Stomach (tissue), 4 donors: ENCODE data around the gene DOK3.

ENCODE experiments used
- POLR2AphosphoS5 ChIP-seq, 3 donors: sonication (generic); formaldehyde crosslinking; IDR thresholded peaks; one replicate each; pipeline ENCODE4 v1.6.1; 2016; ENCODE audit warnings: antibody characterized with exemption in 3 of 3
- TF ChIP-seq, protein P1 (sequence below), 7 experiments: fragments of 450-650 bp in 4 of 7; fragments of 200-600 bp in 3 of 7; sonication (generic) in 3 of 7; IDR thresholded peaks; one replicate each; pipeline ENCODE4 v1.5.1; 2016 to 2019; ENCODE audit warnings: antibody characterized with exemption in 7 of 7, control low read depth in 2 of 7, mild to moderate bottlenecking in 1 of 7

DNA sequence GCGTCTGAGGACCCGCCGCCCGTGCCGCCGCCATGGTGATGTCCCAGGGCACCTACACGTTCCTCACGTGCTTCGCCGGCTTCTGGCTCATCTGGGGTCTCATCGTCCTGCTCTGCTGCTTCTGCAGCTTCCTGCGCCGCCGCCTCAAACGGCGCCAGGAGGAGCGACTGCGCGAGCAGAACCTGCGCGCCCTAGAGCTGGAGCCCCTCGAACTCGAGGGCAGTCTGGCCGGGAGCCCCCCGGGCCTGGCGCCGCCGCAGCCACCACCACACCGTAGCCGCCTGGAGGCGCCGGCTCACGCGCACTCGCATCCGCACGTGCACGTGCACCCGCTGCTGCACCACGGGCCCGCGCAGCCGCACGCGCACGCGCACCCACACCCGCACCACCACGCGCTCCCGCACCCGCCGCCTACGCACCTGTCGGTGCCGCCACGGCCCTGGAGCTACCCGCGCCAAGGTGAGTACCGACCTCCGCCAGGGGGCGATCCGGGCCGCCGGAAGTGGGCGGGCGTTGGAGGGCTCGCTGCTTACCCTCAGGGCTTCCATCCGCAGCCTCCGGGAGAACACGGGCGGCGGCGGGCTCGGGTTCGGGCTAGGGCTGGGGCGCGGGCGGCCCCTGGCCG lies 54.5 kb downstream of the DOK3 start:
- TF ChIP-seq, protein P1, sequence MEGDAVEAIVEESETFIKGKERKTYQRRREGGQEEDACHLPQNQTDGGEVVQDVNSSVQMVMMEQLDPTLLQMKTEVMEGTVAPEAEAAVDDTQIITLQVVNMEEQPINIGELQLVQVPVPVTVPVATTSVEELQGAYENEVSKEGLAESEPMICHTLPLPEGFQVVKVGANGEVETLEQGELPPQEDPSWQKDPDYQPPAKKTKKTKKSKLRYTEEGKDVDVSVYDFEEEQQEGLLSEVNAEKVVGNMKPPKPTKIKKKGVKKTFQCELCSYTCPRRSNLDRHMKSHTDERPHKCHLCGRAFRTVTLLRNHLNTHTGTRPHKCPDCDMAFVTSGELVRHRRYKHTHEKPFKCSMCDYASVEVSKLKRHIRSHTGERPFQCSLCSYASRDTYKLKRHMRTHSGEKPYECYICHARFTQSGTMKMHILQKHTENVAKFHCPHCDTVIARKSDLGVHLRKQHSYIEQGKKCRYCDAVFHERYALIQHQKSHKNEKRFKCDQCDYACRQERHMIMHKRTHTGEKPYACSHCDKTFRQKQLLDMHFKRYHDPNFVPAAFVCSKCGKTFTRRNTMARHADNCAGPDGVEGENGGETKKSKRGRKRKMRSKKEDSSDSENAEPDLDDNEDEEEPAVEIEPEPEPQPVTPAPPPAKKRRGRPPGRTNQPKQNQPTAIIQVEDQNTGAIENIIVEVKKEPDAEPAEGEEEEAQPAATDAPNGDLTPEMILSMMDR (IDR thresholded peaks at IDR 0.05): peak in 5 of 7 experiments; percentile 54 to 84 (median 67)
- TF ChIP-seq POLR2AphosphoS5 (IDR thresholded peaks at IDR 0.05): peak; percentile 50 to 71 (median 57)
